ENCODE results near the gene ARHGAP23.

The ARHGAP23 gene

GRCh38 chr17:38534498-38534885 is 106.2 kb downstream of the ARHGAP23 start:
- no peak for DNase-seq (ENCODE audit: low read depth, low spot score)
- TF ChIP-seq, protein P1, sequence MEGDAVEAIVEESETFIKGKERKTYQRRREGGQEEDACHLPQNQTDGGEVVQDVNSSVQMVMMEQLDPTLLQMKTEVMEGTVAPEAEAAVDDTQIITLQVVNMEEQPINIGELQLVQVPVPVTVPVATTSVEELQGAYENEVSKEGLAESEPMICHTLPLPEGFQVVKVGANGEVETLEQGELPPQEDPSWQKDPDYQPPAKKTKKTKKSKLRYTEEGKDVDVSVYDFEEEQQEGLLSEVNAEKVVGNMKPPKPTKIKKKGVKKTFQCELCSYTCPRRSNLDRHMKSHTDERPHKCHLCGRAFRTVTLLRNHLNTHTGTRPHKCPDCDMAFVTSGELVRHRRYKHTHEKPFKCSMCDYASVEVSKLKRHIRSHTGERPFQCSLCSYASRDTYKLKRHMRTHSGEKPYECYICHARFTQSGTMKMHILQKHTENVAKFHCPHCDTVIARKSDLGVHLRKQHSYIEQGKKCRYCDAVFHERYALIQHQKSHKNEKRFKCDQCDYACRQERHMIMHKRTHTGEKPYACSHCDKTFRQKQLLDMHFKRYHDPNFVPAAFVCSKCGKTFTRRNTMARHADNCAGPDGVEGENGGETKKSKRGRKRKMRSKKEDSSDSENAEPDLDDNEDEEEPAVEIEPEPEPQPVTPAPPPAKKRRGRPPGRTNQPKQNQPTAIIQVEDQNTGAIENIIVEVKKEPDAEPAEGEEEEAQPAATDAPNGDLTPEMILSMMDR (IDR thresholded peaks at IDR 0.05; ENCODE audit: insufficient read depth, low read length, missing control alignments), result no peak
- ChIA-PET CTCF (interaction anchor here (1.0 to 18.9 kb wide), 5 partner anchors 9 to 132 kb away, joined by 3 to 202 read pairs (median 3); no protein-coding TSS in a partner anchor), POLR2A (no interaction called here)
- no peak overlapping the region for H3K4me3 ChIP-seq (ENCODE audit: low read depth, low read length)

- TF ChIP-seq, protein P1 (IDR thresholded peaks at IDR 0.05; ENCODE audit: insufficient read depth, low read length, missing control alignments), result no peak
- no peak overlapping the region for H3K4me3 ChIP-seq (ENCODE audit: low read depth, low read length)
- no peak for DNase-seq (ENCODE audit: low read depth, low spot score)
- POLR2A ChIA-PET, result no interaction called here
- CTCF ChIA-PET, result interaction anchor here (0.8 to 18.9 kb wide), 7 partner anchors 19 to 187 kb away, joined by 3 to 202 read pairs (median 3); no protein-coding TSS in a partner anchor
Observed at GRCh38 chr17:38535886-38536285, 107.6 kb downstream of the ARHGAP23 start.

DNA sequence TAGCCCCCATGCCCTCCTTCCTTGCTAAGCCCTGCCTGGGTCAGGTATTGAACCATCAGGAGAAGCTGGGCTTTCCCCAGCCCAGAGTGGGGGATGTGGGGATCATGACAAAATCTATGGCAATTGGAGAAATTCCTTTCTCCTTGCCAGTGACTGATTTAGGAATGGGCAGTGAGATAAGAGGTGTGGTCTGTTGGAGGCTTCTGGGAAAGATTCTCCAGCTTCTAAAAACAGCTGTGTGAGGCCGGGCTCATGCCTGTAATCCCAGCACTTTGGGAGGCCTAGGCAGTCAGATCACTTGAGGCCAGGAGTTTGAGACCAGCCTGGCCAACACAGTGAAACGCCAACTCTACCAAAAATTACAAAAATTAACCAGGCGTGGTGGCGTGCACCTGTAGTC is 108.4 kb downstream of the ARHGAP23 start:
- ChIA-PET CTCF (interaction anchor here (1.0 to 18.9 kb wide), 12 partner anchors 9 to 187 kb away, joined by 3 to 202 read pairs (median 7); no protein-coding TSS in a partner anchor), POLR2A (no interaction called here)
- no peak for DNase-seq (ENCODE audit: low read depth, low spot score)
- TF ChIP-seq, protein P1 (IDR thresholded peaks at IDR 0.05; ENCODE audit: insufficient read depth, low read length, missing control alignments), result no peak
- no peak overlapping the region for H3K4me3 ChIP-seq (ENCODE audit: low read depth, low read length)

GRCh38 chr17:38538906-38539305 is 110.6 kb downstream of the ARHGAP23 start:
- H3K4me3 ChIP-seq (ENCODE audit: low read depth, low read length), result no peak overlapping the region
- no peak for DNase-seq (ENCODE audit: low read depth, low spot score)
- ChIA-PET POLR2A (no interaction called here), CTCF (interaction anchor here (0.8 to 18.9 kb wide), 3 partner anchors 16 to 129 kb away, joined by 3 to 202 read pairs (median 4); no protein-coding TSS in a partner anchor)
- TF ChIP-seq, protein P1 (IDR thresholded peaks at IDR 0.05; ENCODE audit: insufficient read depth, low read length, missing control alignments), result no peak

GRCh38 chr17:38539386-38539785 is 111.1 kb downstream of the ARHGAP23 start:
- DNase-seq (ENCODE audit: low read depth, low spot score), result no peak
- CTCF ChIA-PET, result interaction anchor here (1.3 to 18.9 kb wide), 3 partner anchors 16 to 128 kb away, joined by 3 to 202 read pairs (median 4); no protein-coding TSS in a partner anchor
- no peak overlapping the region for H3K4me3 ChIP-seq (ENCODE audit: low read depth, low read length)
- POLR2A ChIA-PET, result no interaction called here
- TF ChIP-seq, protein P1 (IDR thresholded peaks at IDR 0.05; ENCODE audit: insufficient read depth, low read length, missing control alignments), result no peak

GRCh38 chr17:38540514-38541045 is 112.3 kb downstream of the ARHGAP23 start:
- TF ChIP-seq, protein P1 (IDR thresholded peaks at IDR 0.05; ENCODE audit: insufficient read depth, low read length, missing control alignments), result no peak
- DNase-seq (ENCODE audit: low read depth, low spot score), result no peak
- CTCF ChIA-PET, result interaction anchor here (1.5 to 18.9 kb wide), 2 partner anchors 15 to 120 kb away, joined by 3 to 202 read pairs; no protein-coding TSS in a partner anchor
- H3K4me3 ChIP-seq (ENCODE audit: low read depth, low read length), result no peak overlapping the region
- POLR2A ChIA-PET, result no interaction called here
